SJCRH30 (cell line): Measurements from ENCODE around the gene TLN1. TPM values are rescaled to one million over a fixed set of nuclear protein-coding genes. Genes with fewer than 3 reads are reported as not detected.

Experiments used
- DNase-seq, 2 experiments: peaks; one replicate each; pipeline ENCODE4 v3.0.0-alpha.2; 2015 to 2020
- H3K27ac ChIP-seq: fragments of 250-450 bp; sonication (Bioruptor Pico); 2 replicates; pipeline ENCODE4 v1.5.1; 2020; ENCODE audit warnings: mild to moderate bottlenecking, moderate library complexity
- H3K27me3 ChIP-seq: fragments of 250-450 bp; sonication (Bioruptor Pico); 2 replicates; pipeline ENCODE4 v1.5.1; 2020; ENCODE audit warnings: mild to moderate bottlenecking, moderate library complexity
- H3K36me3 ChIP-seq: fragments of 250-450 bp; sonication (Bioruptor Pico); 2 replicates; pipeline ENCODE4 v1.5.1; 2020; ENCODE audit warnings: mild to moderate bottlenecking, moderate library complexity
- H3K4me1 ChIP-seq: fragments of 250-450 bp; sonication (Bioruptor Pico); 2 replicates; pipeline ENCODE4 v1.5.1; 2020; ENCODE audit warnings: mild to moderate bottlenecking, moderate library complexity
- H3K4me3 ChIP-seq: fragments of 250-450 bp; sonication (Bioruptor Pico); 2 replicates; pipeline ENCODE4 v1.5.1; 2020; ENCODE audit warnings: mild to moderate bottlenecking, moderate library complexity
- H3K9me3 ChIP-seq: fragments of 250-450 bp; sonication (Bioruptor Pico); replicated peaks from 2 replicates; pipeline ENCODE4 v1.5.1; 2020; ENCODE audit warnings: mild to moderate bottlenecking, moderate library complexity
- total RNA-seq: library from RNA; depleted of rRNA; stranded (reverse); fragments of >200 nt; shearing (Covaris generic); gene quantifications from 2 replicates; pipeline ENCODE4 v1.2.3, GENCODE V29; 2014

TLN1 gene
- total RNA-seq, 1 experiment from 2014 or later: 65.0 TPM

DNA sequence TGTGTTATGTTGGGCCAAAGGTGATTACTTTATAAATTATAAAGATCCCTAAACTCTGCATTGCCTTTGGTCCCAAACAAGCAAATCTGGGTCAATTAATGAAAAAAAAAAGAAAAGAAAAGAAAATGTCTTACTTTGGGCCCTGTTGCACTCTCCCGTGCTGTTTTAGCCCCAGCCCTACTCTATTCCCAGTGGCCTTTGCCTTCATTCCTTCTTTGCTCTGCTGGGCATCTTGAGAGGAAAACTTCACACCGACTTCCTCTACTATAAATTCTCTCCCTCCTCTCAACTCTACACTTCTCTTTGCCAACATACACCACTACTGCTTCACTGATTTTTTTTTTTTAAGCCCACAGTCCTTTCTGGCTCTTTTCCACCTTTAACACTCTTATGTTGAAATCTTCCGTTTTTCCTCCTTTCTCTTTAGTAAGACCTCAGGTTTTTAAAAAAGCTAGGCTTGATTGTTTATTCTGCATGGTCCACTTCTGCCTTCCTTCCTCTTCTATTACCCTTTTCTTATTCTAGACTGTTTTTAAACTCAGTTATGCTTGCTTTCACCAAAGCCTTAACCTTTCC lies 26.6 kb upstream of the TLN1 start:
- no peak for DNase-seq
- H3K4me3 ChIP-seq: no peak overlapping the region
- H3K9me3 ChIP-seq: no peaks in the 10 kb centered on the region
- no peaks in the 10 kb centered on the region for H3K4me1 ChIP-seq
- no peak overlapping the region for H3K27ac ChIP-seq
- H3K36me3 ChIP-seq: no peaks in the 10 kb centered on the region
- H3K27me3 ChIP-seq: no peaks in the 10 kb centered on the region

DNA sequence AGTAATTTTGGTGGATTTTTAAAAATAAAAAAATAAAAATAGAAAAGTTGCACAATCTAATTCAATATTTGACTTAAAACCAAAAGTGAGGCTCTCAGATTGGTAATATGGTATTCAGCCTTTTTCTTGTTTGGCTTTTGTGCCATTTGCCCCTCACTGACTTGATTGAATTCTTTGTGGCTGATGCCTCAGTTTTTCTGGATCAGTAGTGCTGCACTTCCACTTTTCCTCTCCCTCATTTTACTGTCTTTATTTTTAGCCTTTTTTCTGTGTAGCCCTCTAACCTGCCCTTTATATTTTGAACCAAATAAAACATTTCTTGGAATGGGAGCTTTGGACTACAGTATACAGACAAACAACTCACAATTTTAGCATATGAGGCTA lies 25.9 kb upstream of the TLN1 start:
- Histone ChIP-seq H3K27ac (peak overlapping the region; percentile 75), H3K9me3 (no peaks in the 10 kb centered on the region), H3K36me3 (no peaks in the 10 kb centered on the region; the same call in 1 of the 2 replicates), H3K4me1 (no peaks in the 10 kb centered on the region), H3K4me3 (peak overlapping the region; percentile 61), H3K27me3 (no peaks in the 10 kb centered on the region)
- DNase-seq: no peak

DNA sequence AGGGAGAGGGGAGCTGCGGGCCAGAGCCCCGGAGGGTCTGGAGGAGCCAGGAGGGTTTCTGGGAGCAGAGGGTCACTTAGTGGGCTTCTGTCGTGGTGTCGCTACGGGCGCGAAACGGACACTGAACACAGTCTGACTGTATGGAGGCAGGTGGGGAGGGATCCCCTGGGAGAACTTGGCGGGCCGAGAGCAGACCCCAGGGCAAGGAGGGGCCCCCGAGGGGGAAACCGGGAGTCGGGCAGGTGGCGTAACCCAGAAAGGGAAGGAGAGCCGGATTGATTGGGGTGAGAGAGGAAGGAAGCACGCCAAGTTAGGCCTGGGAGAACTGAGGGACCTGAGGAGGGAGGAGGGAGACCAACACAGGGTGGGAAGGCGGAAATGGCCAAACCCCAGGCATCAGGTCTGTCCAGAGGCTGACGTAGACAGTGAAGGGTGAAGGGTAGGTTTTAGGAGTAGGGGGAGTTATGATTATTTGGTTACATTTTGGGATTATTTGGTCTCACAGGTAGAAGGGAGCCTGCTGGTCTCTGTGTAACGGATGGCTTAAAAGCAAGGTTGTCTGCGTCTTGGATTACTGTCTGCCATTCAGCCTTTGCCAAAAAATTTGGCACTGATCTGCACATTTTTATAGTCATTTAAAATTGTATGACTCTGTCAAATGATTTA lies 25.4 kb upstream of the TLN1 start:
- Histone ChIP-seq H3K36me3 (peaks cover 2% of the 10 kb centered on the region; the same call in 1 of the 2 replicates), H3K4me3 (peak overlapping the region; percentile 61), H3K27ac (peak overlapping the region; percentile 75), H3K9me3 (no peaks in the 10 kb centered on the region), H3K27me3 (no peaks in the 10 kb centered on the region), H3K4me1 (no peaks in the 10 kb centered on the region)
- peak; percentile 80 to 87 for DNase-seq

GRCh38 chr9:35756275-35757225 lies 24.6 kb upstream of the TLN1 start:
- Histone ChIP-seq H3K36me3 (peaks cover 5% of the 10 kb centered on the region; the same call in 1 of the 2 replicates), H3K27me3 (no peaks in the 10 kb centered on the region), H3K4me3 (peak overlapping the region; percentile 61), H3K4me1 (no peaks in the 10 kb centered on the region), H3K27ac (peak overlapping the region; percentile 75), H3K9me3 (no peaks in the 10 kb centered on the region)
- DNase-seq: peak; percentile 72 to 75

DNA sequence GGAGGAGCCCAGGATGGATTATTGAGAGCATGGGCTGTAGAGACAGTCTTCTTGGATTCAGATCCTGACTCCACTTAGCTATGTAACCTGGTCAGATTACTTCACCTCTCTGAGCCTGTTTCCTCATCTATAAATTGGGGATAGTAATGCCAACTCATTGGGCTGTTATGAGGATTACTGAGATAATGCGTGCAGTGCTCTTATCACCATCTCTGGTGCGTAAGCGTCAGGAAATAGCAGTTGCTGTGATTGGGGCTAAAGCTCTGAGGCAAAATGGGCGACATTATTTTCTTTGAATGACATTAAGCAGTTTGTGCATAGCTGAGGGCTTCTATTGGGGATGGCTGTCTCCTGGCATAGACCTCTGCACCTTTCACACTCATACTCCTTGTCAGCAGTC lies 23.1 kb upstream of the TLN1 start:
- H3K4me3 ChIP-seq: no peak overlapping the region
- no peaks in the 10 kb centered on the region for H3K9me3 ChIP-seq
- no peak for DNase-seq
- no peaks in the 10 kb centered on the region for H3K4me1 ChIP-seq
- H3K36me3 ChIP-seq: peaks cover 11% of the 10 kb centered on the region; the same call in 1 of the 2 replicates
- no peaks in the 10 kb centered on the region for H3K27me3 ChIP-seq
- no peak overlapping the region for H3K27ac ChIP-seq

DNA sequence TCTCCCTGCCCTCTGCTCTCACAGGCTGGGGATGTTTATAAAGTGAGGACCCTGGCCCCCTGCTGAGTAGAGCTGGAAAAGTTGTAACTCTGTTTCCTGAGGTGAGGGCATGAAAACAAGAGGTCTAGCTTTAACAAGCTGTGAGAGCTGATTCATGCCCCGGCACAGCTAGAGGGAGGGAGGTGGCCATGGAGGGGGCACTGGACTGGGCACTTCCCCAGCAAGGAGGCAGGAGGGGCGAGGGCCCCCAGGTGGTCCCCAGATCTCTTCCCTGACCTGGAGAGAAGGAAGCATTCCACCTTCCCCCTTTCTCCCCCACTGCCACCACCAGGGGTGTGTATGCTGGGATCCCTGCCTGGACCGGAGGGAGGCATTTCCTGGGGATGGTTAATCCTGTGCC lies 22.3 kb upstream of the TLN1 start, which contains the start of gene MSMP:
TSS of gene MSMP (minus strand) at position 13 of the 400 bp plus-strand sequence. CDS start 147 bp downstream, outside the sequence.
- Histone ChIP-seq H3K27me3 (no peaks in the 10 kb centered on the region), H3K27ac (no peak within 1 kb of the TSS), H3K36me3 (peaks cover 11% of the 10 kb centered on the region; the same call in 1 of the 2 replicates), H3K4me3 (no peak within 1 kb of the TSS), H3K9me3 (no peaks in the 10 kb centered on the region), H3K4me1 (0 out of 2 replicates have a peak, but pooled peaks cover 2% of the 10 kb centered on the region)
- DNase-seq: no peak

GRCh38 chr9:35753466-35753865 lies 21.5 kb upstream of the TLN1 start:
- no peak overlapping the region for H3K27ac ChIP-seq
- no peak for DNase-seq
- peaks cover 11% of the 10 kb centered on the region; the same call in 1 of the 2 replicates for H3K36me3 ChIP-seq
- H3K9me3 ChIP-seq: no peaks in the 10 kb centered on the region
- no peak overlapping the region for H3K4me3 ChIP-seq
- 0 out of 2 replicates have a peak, but pooled peaks cover 2% of the 10 kb centered on the region for H3K4me1 ChIP-seq
- no peaks in the 10 kb centered on the region for H3K27me3 ChIP-seq

GRCh38 chr9:35750256-35750531 lies 18.2 kb upstream of the TLN1 start:
- Histone ChIP-seq H3K4me3 (no peak overlapping the region), H3K27me3 (no peaks in the 10 kb centered on the region), H3K9me3 (no peaks in the 10 kb centered on the region), H3K36me3 (peaks cover 11% of the 10 kb centered on the region), H3K4me1 (peaks cover 11% of the 10 kb centered on the region; the same call in 1 of the 2 replicates), H3K27ac (no peak overlapping the region)
- no peak for DNase-seq

- peaks cover 11% of the 10 kb centered on the region; the same call in 1 of the 2 replicates for H3K4me1 ChIP-seq
- H3K4me3 ChIP-seq: peak overlapping the region; percentile 71
- H3K9me3 ChIP-seq: no peaks in the 10 kb centered on the region
- H3K27ac ChIP-seq: peak overlapping the region; percentile 29; the same call in 1 of the 2 replicates
- H3K36me3 ChIP-seq: peaks cover 11% of the 10 kb centered on the region
- DNase-seq: no peak
- no peaks in the 10 kb centered on the region for H3K27me3 ChIP-seq
Observed at GRCh38 chr9:35749515-35750255, 17.7 kb upstream of the TLN1 start.

- Histone ChIP-seq H3K9me3 (no peaks in the 10 kb centered on the region), H3K27me3 (no peaks in the 10 kb centered on the region), H3K4me3 (peak within 1 kb of the TSS; percentile 71), H3K27ac (peak within 1 kb of the TSS; percentile 29; the same call in 1 of the 2 replicates), H3K36me3 (peaks cover 17% of the 10 kb centered on the region), H3K4me1 (peaks cover 11% of the 10 kb centered on the region; the same call in 1 of the 2 replicates)
- DNase-seq: peak; percentile 74 to 75
Observed at GRCh38 chr9:35748858-35749514, 17.0 kb upstream of the TLN1 start, which contains the start of the genes GBA2 and RGP1. TSS of gene GBA2 (minus strand) at chr9:35749228. CDS start at chr9:35748704, 524 bp downstream. TSS of gene RGP1 (plus strand) at chr9:35749287. CDS start at chr9:35749756, 469 bp downstream.

- Histone ChIP-seq H3K27ac (peak overlapping the region; percentile 29; the same call in 1 of the 2 replicates), H3K36me3 (peaks cover 21% of the 10 kb centered on the region), H3K9me3 (no peaks in the 10 kb centered on the region)
Observed at GRCh38 chr9:35748242-35748857, 16.4 kb upstream of the TLN1 start.

DNA sequence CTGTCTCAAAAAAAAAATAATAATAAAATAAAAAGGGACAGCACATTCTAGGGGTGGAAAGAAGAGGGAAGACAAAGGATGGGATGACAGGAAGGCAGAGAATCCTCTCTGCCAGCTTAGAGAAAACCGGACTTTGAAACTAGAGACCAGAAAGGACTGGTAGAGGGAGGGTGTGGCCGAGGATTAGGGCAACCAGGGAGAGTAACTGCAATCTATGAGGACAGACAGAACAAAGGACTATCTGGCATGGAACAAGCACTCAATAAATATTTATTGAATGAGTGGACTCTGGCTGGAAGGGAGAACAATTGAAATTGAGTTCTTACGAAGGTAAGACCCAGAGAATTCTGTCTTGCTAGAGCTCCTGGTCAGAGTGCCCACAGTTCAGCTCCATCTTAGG lies 14.6 kb upstream of the TLN1 start:
- no peak overlapping the region for H3K27ac ChIP-seq
- H3K36me3 ChIP-seq: peaks cover 28% of the 10 kb centered on the region
- H3K4me1 ChIP-seq: peaks cover 11% of the 10 kb centered on the region; the same call in 1 of the 2 replicates
- H3K4me3 ChIP-seq: peak overlapping the region; percentile 71
- H3K9me3 ChIP-seq: no peaks in the 10 kb centered on the region
- no peaks in the 10 kb centered on the region for H3K27me3 ChIP-seq
- no peak for DNase-seq

More at GRCh38 chr9:35748242-35748857, 16.4 kb upstream of the TLN1 start:
- Histone ChIP-seq H3K4me1 (peaks cover 11% of the 10 kb centered on the region; the same call in 1 of the 2 replicates), H3K27me3 (no peaks in the 10 kb centered on the region), H3K4me3 (peak overlapping the region; percentile 71)
- no peak for DNase-seq

DNA sequence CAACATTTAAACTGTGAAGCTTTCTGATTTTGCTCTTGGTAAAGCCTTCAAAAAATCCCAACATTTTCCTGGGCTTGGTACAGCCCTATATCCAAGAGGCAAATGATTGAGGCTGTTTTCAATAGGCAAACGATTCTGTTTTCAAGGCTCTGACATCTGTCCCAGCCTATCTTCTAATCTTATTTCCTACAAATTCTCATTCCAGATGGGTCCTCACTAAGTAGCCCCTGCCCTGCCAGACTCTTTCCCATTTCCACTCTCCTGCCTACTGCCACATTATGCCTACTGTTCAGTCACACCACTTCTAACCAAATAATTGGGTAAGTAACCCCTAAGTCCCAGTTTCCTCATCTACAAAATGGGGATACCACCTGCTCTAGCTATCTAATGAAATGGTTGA lies 13.6 kb upstream of the TLN1 start:
- Histone ChIP-seq H3K36me3 (peaks cover 26% of the 10 kb centered on the region), H3K27me3 (no peaks in the 10 kb centered on the region), H3K27ac (no peak overlapping the region), H3K9me3 (no peaks in the 10 kb centered on the region), H3K4me1 (peaks cover 11% of the 10 kb centered on the region; the same call in 1 of the 2 replicates), H3K4me3 (no peak overlapping the region)
- no peak for DNase-seq
